ENCODE results near the gene QRICH1.

Gene QRICH1

DNA sequence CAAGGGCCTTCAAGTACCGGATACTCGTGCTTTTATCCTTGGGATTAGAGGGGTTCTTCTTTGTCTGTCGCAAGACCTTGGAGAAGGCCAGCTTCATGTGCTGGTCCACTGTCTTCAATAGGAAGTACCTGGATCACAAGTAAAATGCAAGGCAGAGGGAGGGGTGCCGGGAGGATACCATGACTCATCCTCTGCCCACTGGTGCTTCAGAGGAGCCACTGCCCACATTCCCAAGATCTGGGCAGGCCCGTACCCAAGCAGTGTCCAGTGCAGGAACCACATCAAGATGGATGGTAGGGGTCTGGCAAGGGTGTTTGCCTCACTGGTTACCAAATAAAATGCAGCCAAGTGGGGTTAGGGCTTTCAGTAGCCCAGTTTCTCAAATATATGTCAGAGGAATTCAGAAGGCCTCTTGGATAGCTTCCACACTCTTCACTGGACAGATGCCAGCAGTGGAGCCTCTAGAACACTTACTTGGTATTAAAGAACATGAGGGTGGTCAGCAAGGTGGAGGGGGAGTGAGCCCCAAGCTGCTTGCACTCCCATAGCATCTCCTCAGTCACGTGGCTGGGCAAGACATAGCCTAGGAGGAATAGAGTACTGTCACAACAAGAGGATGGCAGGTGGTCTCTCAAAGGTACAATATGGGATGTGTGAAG is 61.1 kb downstream of the QRICH1 start:
- no peak for DNase-seq (ENCODE audit: low read depth)

DNA sequence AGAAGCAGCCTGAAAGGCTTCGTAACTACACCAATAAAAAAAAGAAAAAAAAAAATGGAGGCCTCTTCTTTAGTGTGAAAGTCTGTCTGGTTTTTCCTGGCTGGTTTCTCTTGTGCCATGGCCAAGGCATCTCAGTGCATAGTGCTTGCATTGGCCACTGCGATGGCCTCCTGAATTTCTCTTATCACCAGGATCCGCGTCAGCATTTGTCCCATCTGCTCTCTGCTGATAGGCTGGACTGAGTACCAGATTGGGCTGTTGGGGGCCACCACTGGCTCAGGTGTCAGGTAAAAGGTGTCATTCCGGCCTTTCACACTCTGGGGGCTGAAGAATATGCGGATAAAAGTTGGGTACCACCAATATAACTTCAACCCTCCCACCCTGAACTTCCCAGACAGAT is 63.5 kb downstream of the QRICH1 start:
- no peak for DNase-seq (ENCODE audit: low read depth)

DNA sequence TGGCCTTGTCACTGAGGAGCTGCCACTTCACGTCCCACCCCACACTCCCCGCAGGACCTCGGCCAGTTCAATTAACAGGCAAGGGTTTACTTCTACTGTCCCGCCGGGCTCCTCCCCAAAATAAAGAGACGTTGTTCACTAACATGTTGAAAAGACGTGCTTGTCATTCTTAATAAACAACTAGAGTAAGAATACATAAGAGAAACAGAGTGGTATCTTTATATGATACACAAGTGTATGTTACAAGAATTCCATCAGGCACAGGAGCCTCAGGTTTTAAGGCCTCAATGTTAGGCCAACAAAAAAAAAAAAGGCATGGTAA is 64.3 kb downstream of the QRICH1 start:
- DNase-seq (ENCODE audit: low read depth) = no peak

DNA sequence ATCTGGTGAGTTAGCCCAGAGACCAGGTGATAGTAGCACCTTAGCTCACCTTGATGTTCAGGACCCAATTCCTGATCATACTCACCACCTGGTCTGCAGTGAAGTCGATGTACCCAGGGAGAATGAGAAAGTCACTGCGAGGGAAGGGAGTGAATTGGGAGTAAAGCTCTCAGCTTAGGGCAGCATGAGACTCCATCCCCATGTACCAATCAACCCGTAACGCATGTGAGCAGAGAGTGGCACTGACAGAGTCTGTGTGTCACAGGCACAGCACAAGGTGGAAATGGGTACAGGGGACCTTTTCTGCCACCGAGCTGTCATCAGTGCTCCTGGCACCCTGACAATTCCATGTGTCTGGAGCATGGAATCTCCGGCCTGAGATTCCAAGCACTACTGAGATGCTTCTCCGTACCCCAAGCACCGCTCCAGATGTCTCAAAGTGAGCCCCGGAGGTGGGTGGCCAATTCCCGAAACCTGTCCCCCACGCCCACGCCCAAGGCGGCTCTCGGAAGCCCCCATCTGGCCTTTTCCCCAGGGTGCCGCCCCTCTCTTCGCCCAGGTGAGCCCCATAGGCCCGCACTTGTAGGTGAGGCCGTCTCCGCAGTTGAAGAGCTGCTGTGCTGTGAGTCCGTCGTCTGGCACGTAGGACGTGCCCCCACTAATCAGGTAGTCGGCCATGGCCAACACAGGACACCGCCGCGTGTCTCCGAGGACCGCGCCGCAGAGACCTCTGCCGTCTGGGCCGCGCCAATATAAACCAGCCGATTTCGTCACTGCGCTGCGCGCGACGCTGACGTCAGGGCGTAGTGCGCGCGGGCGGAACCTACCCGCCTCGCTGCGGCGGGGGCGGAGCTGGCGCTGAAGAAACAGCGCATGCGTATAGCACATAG is 65.0 kb downstream of the QRICH1 start, which contains the start of gene IMPDH2:
Gene IMPDH2, minus strand, starts transcription at position 726 of the 890 bp plus-strand sequence. Its CDS starts 48 bp downstream, at position 678.
- DNase-seq (ENCODE audit: low read depth) = peak; percentile 92

DNA sequence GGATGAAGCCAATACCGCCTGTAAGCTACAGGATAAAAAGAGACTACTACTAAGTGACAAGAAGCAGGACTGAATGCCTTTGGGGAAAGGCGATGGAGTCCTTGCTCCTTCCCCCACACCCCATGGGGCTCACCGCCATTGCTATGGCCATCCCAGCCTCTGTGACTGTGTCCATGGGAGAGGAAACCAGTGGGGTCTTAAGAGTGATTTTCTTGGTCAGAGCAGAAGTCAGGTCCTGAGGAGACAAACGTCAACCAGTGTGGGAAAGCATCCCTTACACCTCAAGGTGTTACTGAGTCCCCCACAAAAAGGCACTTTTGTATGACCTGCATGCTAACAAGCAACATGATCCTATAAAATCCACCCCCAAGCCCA is 65.6 kb downstream of the QRICH1 start:
- no peak for DNase-seq (ENCODE audit: low read depth)

DNA sequence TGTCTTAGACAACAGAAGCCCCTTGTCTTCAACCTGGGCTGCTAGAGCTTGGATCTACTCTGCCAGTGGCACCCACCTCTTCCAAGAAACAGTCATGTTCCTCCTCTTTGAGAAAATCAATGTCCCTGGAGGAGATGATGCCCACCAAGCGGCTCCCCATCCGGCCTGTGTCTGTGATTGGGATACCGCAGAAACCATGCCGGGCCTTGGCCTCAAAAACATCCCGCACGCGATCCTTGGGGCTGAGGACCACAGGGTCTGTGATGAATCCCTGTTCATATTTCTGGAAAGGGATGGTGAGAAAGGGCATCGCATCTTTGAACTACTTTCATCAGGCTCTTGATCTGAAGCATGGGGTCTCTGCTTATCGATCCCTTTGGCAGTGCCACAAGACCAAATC is 66.2 kb downstream of the QRICH1 start:
- DNase-seq (ENCODE audit: low read depth) = no peak

DNA sequence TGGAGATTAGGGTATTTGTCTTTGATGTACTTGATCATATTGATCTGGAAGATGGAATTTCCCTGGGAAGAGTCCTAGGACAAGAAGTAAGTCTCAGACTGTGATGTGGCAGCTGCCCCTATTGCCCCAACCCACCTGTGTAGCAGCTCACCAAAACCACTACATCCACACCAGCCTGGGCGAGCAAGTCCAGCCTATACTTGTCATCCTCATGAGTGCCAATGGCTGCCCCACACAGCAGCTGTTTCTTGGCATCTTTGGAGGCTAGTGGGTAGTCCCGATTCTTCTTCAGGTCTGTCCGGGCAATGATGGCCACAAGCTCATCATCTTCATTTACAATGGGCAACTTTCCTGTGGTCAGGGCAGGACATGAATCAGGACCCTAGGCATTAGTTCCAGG is 67.3 kb downstream of the QRICH1 start:
- DNase-seq (ENCODE audit: low read depth) = no peak

DNA sequence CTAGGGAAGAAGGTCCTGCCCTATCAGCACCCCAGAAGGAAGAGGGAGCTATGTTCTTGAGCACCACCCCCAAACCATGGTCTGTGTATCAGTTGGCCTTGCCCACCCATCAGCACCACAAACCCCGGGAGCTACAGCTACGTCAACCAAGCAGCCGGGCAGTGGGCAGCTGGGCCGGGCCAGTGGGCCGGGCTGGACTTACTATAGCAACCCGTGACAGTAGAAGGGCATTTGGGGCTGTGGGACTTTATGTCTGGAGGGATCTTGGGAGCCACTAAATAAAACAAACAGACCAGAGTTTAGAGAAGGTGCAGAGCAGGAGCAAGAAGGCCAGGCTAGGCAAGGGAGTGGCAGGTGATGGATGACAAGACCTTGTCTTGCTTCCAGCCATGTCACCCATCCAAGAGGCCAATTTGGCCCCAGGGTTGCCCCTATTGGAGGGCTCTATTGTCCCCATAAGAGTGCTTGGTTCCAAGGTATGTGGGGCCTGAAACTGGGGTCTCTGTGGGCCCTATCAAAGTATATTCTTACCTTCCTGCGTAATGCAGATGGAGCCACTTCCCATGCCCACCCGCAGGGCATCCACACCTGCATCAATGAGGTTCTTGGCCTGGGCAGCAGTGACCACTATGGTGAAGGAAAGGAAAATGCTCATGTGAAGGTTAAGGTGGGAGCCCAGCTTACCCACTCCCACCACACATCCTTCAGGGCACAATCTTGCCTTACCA is 67.9 kb downstream of the QRICH1 start:
- no peak for DNase-seq (ENCODE audit: low read depth)

DNA sequence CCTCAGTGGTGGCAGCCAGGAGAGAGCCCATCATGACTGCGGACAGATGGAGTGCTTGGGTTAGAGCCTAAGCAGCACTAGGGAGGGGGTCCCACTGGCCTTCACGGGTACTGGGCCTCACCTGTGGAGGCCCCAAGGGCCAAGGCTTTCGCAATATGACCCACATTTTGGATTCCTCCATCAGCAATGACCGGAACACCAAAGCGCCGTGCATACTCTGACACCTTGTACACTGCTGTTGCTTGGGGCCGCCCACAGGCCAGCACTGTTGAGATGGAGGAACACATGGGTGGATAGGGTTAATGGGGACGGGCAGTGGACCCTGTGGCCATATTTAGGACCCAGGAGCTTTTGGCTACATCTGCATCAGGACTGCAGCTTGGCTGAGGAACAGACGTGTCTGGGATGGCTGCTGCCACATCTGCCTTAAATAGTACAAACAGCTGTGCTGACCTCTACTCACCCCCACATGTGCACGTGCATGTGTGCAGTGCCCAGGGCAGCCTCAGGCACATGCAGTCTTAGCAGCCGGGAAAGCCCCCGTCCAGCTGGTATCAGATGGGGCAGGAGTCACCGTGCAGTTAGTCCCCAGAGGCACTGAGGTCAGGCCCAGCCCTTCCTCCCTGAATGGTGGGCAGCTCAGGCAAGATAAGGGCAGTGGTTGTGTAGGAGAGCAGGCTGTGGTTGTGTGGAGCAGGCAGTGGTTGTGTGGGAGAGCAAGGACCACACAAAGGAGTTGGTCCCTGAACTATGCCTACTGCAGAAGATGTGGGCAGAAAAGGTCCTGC is 68.7 kb downstream of the QRICH1 start:
- no peak for DNase-seq (ENCODE audit: low read depth)

DNA sequence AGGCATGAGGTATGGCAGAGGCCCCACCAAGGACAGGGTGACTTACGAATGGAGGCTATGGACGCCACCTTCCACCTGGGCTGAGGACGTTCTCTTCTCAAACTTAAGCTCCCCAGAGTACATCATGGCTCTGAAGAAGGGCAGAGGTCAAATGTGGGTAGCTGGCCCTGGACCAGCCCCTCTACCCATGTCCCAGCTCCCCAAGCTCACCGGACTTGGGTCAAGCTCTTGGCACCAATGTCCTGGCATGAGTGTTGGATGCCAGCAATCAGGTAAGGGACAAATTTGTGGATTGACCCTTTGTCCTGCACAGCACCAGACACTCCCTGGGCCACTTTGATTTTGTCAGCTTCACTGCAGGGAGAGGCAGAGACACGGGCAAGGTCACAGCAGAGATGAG is 69.4 kb downstream of the QRICH1 start:
- no peak for DNase-seq (ENCODE audit: low read depth)

DNA sequence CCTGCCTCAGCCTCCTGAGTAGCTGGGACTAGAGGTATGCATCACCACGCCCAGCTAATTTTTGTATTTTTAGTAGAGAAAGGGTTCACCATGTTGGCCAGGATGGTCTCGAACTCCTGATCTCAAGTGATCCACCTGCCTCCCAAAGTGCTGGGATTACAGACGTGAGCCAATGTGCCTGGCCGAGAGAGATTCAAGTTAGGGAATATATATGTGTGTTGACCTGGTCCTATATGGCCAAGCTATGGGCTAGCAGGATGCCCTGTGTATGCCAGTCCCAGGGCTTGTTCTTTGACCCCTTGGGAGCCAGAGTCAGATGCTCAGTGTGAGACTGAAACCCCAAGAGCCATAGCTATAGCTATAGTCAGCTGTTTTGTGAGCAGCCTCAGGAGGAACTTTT is 70.1 kb downstream of the QRICH1 start:
- no peak for DNase-seq (ENCODE audit: low read depth)

DNA sequence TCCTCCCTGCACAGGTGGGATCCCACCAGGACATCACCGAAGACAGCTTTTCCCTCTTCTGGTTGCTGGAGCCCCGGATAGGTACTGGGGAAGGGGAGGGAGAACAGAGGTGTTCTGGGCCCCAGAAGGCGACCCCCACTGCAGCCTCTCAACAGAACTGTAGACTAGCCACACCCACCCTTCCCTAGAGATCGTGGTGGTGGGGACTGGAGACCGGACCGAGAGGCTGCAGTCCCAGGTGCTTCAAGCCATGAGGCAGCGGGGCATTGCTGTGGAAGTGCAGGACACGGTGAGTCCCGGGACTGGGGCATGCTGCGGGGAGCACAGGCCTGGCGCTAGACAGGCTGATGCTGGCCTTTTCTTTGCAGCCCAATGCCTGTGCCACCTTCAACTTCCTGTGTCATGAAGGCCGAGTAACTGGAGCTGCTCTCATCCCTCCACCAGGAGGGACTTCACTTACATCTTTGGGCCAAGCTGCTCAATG is 71.1 kb downstream of the QRICH1 start:
- DNase-seq (ENCODE audit: low read depth) = no peak

DNA sequence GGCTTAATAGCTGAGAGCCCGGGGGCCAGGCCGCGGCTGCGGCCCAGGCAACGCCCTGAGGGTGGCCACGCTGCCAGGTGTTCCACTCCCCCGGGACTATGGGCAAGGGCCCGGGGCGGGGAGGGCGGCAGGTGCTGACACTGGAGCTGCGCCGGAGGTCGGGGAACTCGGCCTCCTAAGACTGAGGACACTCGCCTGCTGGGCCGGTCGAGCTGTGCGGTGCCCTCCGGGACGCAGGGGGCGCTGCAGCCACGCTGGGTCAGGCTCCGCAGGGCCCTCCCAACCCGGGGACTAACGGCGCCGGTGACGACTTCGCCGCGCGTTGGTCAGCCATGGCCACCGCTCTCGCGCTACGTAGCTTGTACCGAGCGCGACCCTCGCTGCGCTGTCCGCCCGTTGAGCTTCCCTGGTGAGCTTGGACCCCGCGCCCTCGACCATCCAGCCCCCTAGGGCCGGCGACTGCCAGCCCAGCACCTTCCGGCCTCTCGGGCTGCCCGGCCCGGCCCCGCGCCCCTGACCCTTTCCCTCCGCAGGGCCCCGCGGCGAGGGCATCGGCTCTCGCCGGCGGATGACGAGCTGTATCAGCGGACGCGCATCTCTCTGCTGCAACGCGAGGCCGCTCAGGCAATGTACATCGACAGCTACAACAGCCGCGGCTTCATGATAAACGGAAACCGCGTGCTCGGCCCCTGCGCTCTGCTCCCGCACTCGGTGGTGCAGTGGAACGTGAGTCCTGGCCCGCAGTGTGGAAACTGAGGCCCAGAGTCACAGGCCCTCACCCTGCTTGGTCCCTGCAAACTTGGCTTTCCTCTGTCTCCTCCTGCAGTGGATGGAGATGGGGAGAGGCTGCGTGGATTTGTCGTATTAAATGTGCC is 71.8 kb downstream of the QRICH1 start, which contains the start of gene NDUFAF3:
Gene NDUFAF3, plus strand, starts transcription at position 309 of the 875 bp plus-strand sequence. Its CDS starts 24 bp downstream, at position 333.
- DNase-seq (ENCODE audit: low read depth) = peak; percentile 87

DNA sequence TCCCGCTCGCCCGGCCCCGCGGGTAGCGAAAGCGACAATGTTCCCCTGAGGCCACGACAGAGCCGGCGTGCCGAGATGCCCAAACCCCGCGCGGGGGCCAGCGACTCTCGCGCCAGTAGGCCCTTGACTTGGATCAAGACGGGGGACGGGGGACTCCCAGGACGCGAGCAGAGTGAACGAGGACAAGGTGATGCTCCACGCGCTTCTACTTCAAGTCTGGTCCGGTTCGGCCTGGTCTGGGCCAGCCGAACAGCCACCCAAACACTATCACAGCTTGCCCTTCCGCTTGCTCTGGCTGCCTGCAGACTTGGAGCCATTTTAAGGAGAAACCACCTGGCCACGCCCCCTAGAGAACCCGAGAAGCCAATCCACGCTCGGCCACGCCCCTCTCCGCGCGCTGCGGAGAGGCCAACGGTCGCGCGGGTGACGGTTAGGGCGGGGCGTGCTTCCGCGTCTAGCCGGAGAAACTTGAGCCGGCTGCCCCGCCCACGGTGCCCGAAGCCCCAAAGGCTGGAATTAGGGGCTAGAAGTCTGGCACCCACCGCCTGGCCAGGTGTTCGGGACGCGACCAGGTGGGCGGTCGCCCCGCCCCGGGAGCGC is 72.6 kb downstream of the QRICH1 start:
- DNase-seq (ENCODE audit: low read depth) = peak; percentile 98

DNA sequence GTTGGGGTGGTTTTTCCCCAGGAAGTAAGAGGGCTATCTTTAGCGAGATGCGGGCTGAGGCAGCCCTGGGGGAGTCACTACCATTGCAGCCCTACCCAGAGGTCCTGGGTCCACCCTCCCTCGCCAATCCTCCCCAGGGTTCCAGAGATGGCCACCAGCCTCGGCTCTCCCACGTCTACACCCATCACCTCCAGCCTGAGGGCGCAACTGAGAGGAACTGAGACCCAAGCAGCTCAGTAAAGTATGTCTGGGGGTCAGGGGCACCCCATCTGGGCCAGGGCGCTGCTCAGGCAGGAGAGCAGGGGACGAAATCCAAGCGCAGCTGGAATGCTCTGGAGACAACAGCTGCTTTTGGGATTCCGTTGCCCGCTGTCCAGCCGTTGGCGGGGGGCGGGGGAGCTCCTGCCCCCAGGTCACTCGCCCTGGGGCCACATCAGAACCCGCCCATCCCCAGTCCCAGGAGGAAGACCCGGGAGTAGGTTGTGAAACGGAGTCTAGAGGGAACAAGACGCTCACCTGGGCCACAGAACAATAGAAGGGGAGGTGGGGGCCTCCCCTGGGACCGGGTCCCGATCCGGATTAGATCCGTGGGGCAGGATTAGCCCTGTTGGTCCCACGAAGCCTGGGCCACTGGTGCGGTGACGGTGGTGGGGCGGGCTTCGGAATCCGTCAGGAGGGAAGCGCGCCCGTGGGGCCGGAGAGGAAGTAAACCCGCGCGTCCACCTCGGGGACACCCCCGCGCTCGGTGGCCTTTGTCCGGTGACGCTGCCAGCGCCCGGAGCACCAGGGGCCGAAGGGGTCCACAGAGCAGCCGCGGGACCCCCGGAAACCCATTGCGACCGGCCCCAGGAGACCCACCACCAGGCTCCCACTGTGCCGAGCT is 73.3 kb downstream of the QRICH1 start:
- DNase-seq (ENCODE audit: low read depth) = no peak

DNA sequence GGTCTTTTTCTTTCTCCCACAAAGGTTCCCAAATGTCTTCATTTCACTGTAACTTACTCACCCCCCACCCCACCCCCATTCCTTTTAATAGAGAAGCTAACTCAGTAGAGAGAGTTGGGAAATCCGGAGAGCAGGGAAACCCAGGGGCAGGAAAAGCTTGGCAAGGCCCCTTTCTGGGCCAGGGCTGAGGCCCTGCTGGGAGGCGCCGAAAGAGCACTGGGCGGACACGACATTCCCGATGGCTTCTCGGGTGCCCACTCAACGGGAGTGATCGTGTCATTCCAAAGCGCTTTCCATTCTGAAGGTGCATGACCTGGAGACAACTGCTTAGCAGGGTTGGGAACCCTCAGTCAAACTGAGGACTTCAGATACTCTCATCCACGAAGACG is 73.9 kb downstream of the QRICH1 start:
- DNase-seq (ENCODE audit: low read depth) = no peak

DNA sequence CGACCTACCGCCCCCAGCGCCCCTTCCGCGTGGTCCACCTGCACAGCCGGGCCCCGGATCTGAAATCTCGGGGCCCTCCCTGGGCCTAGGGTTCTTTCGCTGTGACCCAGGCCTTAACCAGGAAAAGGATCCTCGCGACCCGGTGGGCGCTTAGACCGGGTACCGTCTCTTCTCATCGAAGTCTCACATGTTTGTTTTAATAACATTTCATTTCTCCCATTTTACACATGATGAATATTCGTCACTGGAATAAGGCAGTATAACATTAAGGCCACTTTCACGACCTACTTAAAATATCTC is 75.2 kb downstream of the QRICH1 start:
- no peak for DNase-seq (ENCODE audit: low read depth)

DNA sequence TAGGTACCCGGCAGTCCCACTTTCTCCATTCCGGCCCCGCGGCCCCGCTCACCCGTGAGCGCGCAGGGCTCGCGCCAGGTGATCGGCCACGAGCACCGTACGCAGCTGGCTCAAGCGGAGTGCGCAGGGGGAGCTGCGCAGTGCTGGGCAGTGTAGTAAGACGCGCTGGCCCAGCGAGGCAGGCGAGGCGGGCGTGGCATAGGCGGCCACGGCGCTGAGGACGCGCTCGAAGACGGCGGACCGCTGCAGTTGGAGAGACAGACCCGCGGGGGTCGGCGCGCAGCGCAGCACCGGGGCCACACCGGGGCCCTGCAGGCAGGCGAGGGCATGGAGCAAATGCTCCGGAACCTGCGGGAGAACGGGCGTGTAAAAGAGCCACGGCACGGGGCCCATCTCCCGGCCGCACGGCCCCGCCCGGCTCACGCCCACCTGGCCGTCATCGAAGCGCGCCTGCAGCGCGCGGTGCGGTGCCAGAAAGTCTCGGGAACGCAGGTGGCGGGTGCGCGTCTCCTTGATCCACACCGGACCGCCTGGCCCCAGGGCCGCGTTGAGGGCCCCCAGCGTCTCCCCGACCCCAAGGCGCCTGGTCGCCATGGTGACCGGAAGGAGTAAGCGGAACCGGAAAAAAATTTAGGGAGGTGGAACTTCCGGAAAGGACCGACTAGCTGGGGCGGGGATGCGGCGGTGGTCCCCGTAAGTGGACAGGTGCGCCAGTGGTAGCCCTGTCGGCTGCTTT is 75.7 kb downstream of the QRICH1 start, which contains the start of gene DALRD3:
Gene DALRD3, minus strand, starts transcription at position 610 of the 736 bp plus-strand sequence. Its CDS starts 16 bp downstream, at position 594.
- peak; percentile 39 for DNase-seq (ENCODE audit: low read depth)

All from stimulated activated CD4-positive, alpha-beta T cell treated with anti-CD3 and anti-CD28 coated beads, Interleukin-2, amount 100 ng/mL, for 4 hours (primary cell).